GM21423 (cell line): Measurements from ENCODE around the gene LRFN5.

Experiments
- ATAC-seq: cut with Tn5 transposase; IDR thresholded peaks from one replicate; pipeline ENCODE4 v1.9.1; 2021; ENCODE audit warnings: mild to moderate bottlenecking, moderate library complexity; ENCODE audit not compliant: unreplicated experiment

LRFN5 gene

DNA sequence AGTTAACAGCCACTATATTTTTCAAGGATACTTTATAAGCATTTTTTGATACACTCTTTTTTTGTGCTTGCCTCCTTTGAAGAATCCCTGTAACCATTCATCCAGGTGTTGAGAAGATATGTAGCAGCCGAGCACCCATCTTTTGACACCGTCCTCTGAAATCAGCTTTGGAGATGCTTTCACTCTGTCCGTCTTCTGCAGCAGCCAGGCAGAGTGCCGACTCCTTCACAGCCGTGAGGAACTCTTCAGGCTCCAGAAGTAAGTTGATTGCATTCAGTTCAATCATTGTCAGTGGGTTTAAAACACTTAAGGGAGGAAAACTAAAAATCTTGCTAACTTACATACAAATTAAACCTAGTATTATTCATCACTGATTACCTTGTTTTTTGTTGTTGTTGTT lies 160.1 kb downstream of the LRFN5 start:
- ATAC-seq, result no peak

DNA sequence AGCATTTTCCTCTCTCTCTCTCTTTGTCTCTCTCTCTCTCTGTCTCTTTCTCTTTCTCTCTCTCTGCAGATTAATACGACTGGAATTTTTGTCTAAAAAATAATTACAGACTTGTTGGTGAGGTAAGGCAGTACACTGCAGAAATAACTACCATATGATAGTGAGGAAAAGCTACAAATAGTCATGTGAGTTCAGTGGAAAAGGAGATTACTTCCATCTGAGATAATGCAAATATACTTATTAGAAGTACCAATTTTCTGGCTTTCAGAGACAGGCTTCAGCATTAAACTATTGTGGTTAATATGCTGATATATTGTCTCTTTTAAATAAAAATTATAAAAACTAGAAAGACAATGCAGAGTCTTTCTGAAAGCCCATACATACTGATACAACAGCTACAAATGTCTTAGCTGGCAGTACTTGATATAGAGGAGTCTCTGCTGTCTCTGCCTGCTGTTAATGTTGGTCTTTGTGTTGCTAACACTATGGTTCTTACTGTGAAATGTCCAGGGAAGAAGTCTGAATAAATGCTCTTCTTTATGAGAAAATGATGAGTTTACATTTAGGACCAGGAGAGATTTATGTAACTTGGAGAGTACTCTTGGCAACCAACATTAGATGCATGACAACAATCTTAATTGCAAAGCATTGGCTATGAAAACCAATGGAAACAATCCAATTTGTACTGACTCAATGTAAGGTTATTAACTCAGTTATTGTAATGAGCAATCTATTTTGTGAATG lies 167.0 kb downstream of the LRFN5 start:
- no peak for ATAC-seq

DNA sequence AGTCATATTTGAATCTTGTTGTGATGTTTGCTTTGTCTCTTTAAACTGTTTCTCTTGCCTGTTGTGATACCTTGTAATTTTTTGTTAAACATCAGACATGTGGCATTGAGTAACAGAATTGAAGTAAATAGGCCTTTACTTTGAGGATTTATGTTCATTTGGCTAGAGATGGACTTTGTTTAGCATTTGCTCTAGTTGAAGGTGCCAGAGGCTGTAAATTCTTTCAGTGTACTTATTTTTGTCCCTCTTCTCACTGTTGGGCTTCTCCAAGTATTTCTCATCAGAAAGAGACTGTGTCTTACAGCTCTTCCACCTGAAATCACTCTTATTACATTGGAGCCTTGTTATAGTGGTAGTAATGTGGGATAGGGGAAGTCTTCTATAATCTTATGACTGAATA lies 175.8 kb downstream of the LRFN5 start:
- no peak for ATAC-seq

DNA sequence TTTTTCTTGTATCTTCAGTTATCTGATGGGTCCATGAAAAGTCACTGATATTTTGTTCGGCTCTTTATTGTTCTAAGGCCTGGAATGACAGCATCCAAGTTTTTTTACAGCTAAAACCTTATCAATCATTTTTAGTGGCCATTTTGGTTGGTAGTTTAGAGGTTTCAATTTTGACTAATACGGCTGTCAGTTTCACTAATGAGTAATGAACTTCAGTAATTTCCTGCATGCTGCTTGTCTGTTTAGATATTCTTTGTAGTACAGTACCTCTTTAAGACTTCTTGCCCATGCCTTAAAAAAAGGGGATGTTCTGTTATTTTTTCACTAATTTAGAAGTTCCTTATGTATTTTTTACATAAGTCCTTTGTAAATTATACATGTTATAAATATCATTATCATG lies 176.7 kb downstream of the LRFN5 start:
- ATAC-seq, result no peak

DNA sequence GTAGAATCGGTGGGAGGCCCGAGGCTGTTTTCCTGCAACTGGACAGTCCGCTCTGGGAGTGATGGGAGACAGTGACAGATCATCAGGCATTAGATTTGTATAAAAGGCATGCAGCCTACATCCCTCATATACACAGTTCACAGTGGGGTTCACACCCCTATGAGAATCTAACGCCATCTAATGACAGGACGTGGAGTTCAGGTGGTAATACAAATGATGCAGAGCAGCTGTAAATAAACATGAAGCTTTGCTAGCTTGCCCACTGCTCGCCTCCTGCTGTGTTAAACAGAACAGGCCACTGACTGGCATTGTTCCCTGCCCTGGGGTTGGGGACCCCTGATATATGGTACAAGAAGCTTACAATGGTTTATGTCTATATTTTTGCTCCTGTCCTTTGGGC lies 179.0 kb downstream of the LRFN5 start:
- ATAC-seq, result no peak

DNA sequence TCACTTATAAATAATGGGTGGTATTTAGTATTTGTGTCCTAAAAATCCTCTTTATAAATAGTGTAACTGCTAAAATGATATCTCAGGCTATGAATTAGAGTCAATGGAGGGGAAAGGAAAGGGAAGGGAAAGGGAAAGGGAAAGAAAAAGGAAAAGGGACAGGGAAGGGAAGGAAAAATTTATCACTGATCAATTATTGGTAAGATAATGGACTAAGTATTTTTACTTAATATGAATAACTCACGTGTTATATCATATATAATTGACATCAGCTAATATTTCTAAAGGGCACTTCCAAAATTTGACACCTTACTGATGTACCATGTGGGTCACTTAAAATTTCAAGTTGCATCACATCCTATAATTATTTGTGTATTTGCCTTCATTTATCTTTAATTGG lies 193.1 kb downstream of the LRFN5 start:
- no peak for ATAC-seq

DNA sequence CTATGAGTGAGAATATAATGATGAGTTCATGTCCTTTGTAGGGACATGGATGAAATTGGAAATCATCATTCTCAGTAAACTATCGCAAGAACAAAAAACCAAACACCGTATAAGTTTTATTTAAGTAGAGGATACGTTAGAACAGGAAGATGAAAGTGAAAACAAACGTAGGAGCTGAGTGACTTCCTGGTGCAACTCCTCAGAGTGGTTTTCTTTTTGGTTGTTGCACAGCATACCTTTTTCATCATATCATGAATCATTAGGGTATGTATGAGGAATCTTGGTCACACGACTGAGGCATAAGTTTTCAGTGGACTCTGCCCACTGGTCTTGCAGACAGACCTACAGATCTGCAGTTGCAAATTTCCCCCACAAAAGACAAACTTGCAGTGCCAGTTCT lies 199.0 kb downstream of the LRFN5 start:
- ATAC-seq, result no peak

- ATAC-seq, result no peak
These were observed 199.8 kb downstream of the LRFN5 start for GRCh38 chr14:41806366-41806975.

- no peak for ATAC-seq
These were observed 203.7 kb downstream of the LRFN5 start for GRCh38 chr14:41810362-41810761.

- ATAC-seq, result no peak
These were observed 210.9 kb downstream of the LRFN5 start for GRCh38 chr14:41817626-41818025.

- no peak for ATAC-seq
These were observed 217.8 kb downstream of the LRFN5 start for GRCh38 chr14:41824441-41824840.

DNA sequence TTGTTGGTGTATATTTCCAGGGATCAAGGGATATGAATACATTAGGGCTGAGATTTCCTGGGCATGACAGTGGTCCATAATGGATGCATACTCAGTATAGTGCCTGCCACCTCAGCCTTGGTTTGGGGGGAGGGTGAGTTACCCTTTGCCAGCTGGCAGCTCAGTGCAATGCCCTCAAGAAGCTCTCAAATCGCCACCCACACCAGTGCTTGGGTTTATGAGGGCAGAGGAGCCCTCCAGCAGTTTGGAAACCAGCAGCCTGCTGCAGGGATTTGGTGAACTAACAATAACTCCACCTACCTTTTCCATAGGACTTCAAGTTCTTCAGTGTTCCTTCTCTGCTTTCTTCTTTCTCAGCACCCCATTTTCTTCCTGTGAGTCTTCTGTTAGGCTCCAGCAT lies 218.9 kb downstream of the LRFN5 start:
- no peak for ATAC-seq

- ATAC-seq, result no peak
These were observed 224.2 kb downstream of the LRFN5 start for GRCh38 chr14:41830714-41831406.

- no peak for ATAC-seq
These were observed 233.0 kb downstream of the LRFN5 start for GRCh38 chr14:41839661-41840060.

DNA sequence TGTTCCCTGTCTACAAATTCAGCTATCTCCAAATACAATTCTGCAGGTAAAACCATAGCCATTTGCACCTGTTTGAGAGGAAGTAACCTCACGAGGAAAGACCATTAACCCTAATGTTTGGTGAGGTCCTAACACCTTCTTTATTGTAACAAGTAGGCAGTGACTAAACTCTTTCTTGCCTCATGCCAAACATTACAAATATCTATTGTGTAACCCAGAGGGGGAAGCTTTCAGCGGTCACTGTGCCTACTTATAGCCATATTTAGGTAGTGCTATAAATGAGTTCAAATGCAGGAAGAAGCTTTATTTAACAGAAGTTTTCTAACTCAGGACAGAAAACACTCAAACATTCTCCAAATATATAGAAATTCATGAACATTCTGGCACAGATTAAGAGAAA lies 252.7 kb downstream of the LRFN5 start:
- no peak for ATAC-seq

DNA sequence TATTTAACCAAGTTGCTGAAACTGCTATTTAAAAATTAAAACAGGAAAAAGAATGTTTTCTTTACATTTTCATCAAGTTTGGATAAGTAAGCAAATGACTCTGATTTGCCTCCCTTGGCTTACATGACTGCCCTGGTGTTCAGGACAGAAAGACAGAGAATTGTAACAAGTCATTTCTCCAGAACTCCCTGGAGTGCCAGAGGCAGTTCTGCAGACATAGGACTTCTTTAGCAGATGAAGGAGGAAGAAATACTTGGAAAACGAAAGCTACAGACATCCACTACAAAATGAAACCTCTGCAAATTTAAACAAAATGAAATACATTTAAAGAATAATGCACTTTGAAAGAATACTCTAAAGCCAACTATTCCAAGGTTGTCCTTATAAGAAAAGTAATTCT lies 253.9 kb downstream of the LRFN5 start:
- ATAC-seq, result no peak

GRCh38 chr14:41865894-41866293 lies 259.2 kb downstream of the LRFN5 start:
- no peak for ATAC-seq

- ATAC-seq, result no peak
These were observed 261.7 kb downstream of the LRFN5 start for GRCh38 chr14:41868396-41868795.

DNA sequence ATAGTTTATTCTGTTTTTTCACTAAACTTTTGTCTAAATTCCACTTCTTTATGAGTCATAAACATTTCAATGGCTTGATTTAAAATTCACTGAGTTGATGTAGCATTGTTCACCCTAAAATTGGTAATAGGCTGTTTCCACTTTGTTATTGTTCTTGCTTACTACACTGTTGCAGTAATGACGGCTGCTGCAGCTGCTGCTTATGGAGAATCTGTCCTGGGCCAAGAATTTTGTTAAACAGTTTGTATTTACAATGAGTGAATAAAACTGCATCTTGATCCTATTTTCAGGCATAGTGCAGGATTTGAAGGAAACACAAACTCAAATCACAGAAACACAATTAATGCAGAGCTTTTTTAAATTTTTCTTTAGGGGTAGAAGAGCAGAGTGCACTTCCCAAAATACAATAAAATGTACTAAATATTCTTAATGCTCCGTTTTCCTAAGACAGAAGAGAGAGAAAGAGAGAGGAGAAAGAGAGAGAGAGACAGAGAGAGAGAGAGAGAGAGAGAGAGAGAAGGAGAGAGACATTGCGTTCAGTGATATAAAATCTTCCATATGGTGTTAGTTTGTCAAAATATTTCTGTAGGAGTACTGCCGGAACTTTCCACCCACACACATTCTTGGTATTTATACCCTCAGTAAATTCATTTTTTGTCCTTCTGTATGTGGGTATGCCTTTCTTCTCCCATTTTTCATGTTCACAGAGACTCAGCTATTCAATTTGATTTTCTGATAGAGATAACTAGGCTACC lies 266.4 kb downstream of the LRFN5 start:
- no peak for ATAC-seq

DNA sequence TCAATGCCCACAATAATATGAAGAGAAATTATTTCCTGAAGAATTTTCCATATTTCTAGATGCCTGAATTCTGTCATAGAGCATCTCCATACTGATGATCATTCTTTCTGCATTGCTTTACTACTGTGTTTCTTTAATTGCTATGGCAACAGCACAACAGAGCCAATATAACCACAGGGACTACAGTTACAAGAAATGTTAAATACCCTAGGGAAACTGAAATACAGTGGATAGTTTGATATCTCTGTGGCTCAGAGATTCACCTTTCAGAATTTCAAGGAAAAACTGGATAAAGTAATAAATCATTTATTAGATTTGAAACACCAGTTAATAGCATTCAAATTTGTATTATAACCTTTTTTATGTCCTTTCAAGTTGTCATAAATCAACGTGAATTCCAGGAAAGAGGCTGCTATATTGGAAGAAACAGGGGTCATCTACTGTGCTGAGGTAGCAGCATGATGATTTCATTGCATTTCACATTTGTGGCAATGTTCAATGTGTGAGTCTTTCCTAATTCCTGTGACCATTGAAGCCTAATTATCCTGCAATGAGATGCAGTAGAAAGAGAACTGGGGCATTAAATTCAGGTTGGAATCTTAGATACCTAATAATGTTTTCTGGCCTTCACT lies 267.1 kb downstream of the LRFN5 start:
- ATAC-seq, result no peak

DNA sequence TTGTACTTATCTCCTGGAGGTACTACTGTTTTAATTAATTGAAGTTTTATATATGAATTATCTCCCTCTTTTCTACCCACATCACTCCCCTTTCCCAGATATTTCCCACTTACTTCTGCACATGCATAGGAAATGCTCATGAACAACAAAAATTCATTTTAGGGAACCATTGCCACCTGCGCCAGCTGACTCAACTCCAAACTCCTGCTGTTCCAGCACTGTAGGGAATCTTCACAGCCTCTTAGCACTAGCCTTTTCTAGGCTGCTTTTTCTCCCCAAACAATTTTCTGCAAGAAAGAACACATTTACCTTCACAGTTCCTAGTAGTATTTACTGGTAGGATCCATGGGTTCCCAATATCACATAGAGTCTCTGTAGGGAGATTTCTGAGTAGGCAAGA lies 268.4 kb downstream of the LRFN5 start:
- ATAC-seq, result no peak
